SIG-M5 (cell line): ENCODE measurements around the gene IER3.
"Not testable (repeated sequence)": the region's sequence is repeated elsewhere in the genome, so short reads cannot be mapped to it uniquely, and the experiment has no call there.

Experiments used
- DNase-seq: peaks from one replicate; lab custom pipeline; 2025; lab: John Stamatoyannopoulos, UW

The IER3 gene

DNA sequence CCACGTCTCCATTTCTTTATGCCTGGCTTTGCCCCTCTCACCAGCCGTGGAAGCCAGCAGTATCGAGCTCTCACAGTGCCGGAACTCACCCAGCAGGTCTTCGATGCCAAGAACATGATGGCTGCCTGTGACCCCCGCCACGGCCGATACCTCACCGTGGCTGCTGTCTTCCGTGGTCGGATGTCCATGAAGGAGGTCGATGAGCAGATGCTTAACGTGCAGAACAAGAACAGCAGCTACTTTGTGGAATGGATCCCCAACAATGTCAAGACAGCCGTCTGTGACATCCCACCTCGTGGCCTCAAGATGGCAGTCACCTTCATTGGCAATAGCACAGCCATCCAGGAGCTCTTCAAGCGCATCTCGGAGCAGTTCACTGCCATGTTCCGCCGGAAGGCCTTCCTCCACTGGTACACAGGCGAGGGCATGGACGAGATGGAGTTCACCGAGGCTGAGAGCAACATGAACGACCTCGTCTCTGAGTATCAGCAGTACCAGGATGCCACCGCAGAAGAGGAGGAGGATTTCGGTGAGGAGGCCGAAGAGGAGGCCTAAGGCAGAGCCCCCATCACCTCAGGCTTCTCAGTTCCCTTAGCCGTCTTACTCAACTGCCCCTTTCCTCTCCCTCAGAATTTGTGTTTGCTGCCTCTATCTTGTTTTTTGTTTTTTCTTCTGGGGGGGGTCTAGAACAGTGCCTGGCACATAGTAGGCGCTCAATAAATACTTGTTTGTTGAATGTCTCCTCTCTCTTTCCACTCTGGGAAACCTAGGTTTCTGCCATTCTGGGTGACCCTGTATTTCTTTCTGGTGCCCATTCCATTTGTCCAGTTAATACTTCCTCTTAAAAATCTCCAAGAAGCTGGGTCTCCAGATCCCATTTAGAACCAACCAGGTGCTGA, 20.3 kb downstream of the IER3 start:
- DNase-seq, result not testable (repeated sequence)

DNA sequence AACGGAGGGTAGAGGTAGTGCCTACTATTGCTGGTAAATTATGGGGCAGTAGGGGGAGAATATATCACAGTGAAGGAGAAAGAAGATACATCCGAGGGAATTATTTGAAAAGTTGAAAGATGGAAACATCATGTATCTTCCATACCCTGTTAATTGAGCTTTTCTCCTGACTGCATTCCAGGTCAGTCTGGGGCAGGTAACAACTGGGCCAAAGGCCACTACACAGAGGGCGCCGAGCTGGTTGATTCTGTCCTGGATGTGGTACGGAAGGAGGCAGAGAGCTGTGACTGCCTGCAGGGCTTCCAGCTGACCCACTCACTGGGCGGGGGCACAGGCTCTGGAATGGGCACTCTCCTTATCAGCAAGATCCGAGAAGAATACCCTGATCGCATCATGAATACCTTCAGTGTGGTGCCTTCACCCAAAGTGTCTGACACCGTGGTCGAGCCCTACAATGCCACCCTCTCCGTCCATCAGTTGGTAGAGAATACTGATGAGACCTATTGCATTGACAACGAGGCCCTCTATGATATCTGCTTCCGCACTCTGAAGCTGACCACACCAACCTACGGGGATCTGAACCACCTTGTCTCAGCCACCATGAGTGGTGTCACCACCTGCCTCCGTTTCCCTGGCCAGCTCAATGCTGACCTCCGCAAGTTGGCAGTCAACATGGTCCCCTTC, 21.0 kb downstream of the IER3 start:
- DNase-seq, result not testable (repeated sequence)

DNA sequence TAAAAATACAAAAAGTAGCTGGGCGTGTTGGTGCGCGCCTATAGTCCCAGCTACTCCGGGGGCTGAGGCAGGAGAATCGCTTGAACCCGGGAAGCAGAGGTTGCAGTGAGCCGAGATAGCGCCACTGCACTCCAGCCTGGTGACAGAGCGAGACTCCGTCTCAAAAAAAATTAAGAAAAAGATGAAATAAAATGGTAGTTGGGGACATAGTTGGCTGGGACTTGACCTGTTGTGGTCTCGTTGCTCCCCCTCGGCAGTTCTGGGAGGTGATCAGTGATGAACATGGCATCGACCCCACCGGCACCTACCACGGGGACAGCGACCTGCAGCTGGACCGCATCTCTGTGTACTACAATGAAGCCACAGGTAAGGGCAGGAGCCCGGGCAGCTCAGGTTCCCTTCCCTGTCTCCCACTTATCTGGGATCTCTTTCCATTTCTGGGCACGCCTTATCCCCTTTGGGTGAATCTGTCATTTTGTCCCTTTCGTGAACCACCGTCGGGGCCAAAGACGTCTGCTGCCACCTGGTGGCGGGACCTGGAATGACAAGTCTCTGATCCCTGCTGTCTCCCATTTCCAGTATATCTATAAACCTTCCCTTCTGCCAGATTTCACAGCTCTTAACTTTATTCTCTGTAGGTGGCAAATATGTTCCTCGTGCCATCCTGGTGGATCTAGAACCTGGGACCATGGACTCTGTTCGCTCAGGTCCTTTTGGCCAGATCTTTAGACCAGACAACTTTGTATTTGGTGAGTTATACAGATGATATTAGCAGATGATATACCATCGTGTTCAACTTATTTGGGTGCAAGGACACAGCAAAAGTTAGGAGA, 21.9 kb downstream of the IER3 start:
- no peak for DNase-seq

DNA sequence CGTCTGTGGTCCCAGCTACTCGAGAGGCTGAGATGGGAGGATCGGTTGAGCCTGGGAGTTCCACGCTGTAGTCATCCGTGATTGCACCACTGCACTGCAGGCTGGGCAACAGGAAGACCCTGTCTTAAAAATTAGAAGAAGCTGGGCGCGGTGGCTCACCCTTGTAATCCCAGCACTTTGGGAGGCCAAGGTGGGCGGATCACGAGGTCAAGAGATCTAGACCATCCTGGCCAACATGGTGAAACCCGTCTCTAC, 22.4 kb downstream of the IER3 start:
- not testable (repeated sequence) for DNase-seq

DNA sequence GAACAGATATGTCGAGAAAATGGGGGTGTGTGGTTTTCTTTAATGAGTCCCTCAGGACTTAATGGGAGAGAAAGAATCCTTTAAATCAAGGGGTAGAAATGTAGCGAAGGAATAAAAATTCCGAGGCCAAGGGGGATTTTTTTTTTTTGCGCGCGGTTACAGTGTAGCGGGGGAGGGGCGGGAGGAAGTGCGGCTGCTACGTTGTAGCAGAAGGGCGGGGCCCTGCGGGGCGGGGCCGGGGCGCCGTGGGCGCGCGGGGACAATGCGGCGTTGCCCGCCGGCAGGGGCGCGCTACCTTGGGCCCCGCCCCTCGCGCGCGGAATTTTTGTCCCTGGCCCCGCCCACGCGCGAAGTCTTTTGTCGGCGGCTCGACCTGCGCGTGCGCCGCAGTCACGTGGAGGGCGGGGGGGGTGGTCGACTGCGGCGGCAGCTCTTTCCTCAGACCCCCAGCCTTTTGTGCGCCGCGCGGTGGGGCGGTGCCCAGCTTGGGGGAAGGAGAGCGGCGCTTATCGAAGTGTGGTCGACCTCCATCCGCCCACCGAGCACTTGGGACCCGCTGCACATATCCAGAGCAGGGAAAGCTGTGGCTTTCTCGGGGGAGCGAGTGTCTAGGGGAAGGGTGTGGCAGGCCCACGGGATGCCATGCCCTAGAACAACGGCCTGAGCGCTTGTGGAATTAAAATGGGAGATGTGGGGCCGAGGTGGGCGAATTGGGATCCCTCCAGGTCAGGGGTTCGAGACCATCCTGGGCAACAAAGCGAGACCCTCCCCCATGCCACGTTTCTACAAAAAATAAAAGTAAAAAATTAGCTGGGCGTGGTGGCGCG, 22.9 kb downstream of the IER3 start:
- peak; percentile 64 for DNase-seq

DNA sequence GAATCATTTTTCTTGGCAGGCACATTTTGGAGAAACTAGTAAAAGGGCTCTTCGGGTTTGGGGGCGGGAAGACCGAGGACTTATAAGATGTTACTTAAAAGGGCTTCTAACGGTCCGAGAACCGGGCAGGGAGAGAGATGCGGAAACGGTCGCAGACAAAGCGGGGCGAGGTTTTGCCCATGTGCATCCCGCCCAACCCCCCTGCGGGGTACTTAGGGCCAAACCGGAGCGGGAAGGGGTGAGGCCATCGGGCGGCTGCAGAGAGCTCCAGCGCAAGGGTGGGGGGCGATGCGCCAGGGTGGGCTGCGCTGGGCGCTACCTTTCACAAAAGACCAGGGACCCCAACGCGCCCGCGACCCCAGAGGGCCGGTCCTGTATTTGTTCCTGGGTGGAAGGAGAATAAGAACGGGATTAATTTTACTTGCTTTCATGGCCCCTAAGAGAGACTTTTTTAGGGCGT, 23.6 kb downstream of the IER3 start:
- no peak for DNase-seq

DNA sequence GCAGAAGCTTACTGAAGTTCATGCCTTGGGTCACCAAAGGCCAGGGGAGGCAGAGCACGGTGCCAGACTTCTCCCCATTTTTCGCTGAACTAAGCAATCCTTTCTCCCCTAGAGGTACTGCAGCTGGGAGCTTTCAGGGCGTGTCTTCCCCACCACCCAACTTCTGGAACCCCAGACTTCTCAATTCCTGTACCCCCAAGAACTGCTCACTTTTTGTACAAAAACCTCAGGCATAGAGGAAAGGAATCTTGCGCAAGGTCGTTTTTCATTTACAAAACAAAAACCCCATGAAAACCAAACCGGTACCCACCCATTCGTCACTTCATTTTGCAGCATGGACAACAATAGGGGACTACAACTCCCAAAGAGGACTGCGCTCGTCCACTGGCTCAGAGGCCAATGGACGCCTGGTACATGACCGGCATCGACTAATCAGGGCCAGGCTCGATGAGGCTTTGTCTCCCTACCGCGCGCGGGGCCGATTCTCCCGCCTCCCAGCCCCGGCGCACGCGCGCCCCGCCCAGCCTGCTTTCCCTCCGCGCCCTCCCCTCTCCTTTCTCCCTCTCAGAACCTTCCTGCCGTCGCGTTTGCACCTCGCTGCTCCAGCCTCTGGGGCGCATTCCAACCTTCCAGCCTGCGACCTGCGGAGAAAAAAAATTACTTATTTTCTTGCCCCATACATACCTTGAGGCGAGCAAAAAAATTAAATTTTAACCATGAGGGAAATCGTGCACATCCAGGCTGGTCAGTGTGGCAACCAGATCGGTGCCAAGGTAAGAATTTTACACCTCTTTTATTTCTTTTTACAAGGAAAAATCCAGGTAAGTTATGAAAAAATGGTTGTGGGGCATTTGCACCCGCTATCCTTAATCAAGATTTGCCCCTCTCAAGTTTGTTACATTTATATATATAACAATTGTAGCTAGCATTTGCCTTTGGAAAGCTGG, 24.3 kb downstream of the IER3 start, which contains the start of gene TUBB:
Gene TUBB, plus strand, starts transcription at position 562 of the 947 bp plus-strand sequence. Its CDS starts 155 bp downstream, at position 717.
- DNase-seq, result peak; percentile 93

DNA sequence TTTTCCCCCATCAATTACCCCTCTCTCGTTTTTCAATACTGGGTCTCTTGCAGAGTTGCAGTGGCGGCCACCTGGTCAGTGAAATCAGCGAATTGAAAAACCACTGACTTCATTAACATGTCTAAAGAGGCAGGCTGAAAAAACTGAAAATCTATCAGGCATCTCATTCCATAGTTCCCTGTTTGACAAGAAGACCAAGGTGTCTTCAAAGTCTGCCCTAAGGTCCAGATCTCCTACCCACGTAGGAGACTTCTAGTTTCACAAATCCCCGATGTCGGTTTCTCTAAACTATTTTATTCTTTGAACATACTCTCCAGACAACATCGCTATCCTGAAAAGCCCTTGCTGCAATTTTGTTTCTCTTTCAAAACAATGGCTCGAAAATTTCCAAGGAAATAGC, 25.0 kb downstream of the IER3 start:
- no peak for DNase-seq

DNA sequence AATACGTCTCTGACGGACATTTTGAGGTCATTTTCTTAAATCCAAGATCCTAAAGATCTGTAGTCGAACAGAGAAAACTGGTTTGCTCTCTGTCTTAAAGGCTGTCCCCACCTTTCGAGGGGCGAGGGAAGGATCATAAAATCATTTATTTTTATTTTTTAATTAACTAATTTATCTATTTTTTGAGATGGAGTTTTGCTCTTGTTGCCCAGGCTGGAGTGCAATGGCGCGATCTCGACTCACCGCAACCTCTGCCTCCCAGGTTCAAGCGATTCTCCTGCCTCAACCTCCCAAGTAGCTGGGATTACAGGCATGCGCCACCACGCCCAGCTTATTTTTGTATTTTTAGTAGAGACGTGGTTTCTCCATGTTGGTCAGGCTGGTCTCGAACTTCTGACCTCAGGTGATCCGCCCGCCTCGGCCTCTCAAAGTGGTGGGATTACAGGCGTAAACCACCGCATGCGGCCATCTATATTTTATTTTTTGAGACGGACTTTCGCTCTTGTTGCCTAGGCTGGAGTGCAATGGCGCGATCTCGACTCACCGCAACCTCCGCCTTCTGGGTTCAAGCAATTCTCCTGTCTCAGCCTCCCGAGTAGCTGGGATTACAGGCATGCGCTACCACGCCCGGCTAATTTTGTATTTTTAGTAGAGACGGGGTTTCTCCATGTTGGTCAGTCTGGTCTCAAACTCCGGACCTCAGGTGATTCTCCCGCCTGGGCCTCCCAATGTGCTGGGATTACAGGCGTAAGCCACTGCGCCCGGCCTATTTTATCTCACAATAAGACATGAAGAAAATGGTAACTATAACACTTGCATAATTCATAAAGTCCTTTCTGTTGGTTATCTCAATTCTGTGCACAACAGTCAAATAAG, 26.3 kb downstream of the IER3 start:
- not testable (repeated sequence) for DNase-seq

DNA sequence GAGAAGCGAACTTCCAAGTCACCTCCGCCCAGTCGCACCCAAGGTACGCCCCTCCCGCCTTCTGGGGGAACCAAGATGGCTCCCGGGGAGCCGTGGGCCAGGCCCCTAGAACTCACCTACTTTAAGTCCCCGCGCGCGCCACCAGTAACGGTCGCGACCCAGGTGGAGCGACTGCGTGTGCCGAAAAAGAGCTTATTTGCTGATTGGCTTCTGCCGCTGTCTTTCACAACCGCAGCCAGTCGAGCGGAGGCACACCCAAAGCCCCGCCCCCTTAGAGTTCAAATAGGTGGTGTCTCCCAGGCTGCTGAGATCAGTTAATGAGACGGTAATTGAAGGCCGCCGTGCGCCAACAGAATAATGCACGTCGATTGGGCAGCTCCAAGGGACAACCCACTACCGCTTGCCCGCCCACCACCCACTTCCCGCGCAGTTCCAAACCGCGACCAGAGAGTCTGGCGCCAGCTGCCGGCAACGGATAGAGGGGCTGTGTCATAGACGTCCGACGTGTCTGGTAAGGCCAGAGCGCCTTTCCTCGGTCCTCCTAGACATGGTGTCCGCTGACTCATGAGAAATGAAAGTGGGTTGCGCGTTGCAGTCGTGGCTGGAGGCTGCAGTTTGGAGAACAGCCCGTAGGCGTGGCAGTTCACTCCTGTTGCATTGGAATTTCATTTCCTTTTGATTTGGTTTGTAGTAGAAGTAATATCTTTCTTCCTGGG, 27.1 kb downstream of the IER3 start, which contains the start of gene MDC1:
Gene MDC1, minus strand, starts transcription at position 153 of the 716 bp plus-strand sequence. CDS start 2,106 bp downstream, outside the sequence.
- peak; percentile 100 for DNase-seq

DNA sequence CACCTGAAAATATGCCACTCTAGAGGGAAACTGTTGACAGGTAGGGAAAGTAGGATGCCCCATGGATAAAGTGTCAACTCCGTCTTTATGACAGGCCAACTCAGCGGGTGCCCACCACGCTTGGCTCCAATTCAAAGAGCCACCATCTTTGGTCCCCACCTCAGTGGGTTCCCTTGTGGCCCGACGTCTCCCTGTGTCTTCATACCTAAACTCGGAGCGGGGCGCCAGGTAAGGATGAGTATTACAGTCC, 27.5 kb downstream of the IER3 start:
- no peak for DNase-seq

DNA sequence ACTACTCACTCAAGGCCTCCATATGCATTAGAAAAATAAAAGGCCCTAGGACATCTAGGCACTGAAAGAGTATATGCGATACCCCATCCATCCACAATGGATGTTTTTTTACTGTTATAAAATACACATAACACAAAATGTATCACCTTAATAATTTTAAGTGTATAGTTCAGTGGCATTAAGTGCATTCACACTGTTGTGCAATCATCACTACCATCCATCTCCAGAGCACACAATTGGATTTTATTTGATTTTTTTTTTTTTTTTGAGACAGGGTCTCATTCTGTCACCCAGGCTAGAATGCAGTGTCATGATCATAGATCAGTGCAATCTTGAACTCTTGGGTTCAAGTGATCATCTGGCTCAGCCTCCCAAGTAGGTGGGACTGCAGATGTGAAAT, 30.1 kb downstream of the IER3 start:
- DNase-seq, result no peak

DNA sequence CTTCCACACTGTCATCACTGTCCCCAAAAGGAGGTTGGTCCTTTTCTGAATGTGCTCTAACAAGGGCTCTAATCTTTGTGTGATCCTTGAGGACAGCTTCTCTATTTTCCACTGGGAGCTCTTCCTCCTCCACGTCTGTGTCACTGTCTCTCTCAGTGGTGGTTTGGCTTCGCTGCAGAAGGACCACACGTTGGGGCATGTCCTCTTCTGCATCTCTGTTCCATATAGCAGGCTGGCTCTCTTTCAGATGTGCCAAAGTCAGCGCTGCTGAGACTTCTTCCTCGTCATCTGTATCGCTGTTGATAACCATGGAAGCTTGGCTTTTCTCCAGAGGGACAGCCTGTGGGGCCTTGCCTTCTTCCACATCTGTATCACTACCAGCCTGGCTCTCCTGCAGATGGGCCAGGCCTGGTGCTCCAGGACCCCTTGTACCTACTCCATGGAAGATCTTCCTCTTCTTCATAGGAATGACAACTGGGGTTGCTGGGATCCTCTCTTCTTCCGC, 31.9 kb downstream of the IER3 start:
- DNase-seq, result no peak

DNA sequence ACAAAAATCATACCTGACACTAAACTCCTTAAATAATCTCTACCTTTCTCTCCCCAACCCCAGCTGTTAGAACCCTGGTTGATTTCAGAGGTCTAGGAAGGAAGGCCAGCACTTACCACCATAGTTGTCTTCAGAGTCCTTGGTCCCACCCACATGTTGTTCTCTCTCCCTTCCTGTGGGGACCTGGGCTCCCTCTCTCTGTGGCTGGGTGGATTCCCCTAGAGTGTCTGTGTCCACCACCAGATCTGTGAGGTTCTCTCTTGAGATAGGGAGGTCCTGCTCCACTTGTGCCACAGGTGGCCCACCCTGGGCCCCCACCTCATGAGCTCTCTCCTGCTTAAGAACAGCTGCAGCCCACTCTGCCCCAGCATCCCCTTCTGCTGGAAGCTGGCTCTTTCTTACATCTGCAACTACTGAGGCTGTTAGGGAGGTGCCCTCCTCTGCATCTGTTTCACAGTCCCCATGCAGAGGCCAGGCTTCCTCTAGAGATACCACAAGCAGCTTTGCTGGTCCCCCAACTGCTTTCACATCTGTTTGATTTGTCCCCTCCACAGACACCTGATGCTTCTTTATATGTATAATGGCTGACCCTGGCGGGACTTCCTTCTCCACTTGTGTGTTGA, 32.5 kb downstream of the IER3 start:
- no peak for DNase-seq

DNA sequence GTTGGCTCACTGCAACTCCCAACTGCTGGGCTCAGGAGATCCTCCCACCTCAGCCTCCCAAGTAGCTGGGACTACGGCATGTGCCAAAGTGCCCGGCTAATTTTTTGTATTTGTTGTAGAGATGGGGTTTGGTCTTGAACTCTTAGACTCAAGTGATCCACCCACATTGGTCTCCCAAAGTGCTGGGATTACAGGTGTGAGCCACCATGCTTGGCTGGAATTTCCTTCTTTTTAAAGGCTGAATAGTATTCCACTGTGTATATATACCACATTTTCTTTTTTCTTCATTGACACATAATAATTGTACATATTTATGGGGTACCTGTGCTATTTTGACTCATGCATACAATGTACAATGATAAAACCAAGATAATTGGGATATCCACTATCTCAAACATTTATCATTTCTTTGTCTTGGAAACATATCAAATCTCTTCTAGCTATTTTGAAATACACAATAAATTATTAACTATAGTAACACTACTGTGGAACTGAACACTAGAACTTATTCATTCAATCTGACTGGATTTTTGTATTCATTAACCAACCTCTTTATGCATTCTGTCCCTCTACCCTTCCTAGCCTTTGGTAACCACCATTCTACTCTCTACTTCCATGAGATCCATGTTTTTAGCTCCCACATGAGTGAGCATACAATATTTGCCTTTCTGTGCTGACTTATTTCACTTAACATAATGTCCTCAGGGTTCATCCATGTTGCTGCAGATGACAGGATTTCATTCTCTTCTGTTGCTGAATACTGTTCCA, 35.1 kb downstream of the IER3 start:
- DNase-seq, result no peak

DNA sequence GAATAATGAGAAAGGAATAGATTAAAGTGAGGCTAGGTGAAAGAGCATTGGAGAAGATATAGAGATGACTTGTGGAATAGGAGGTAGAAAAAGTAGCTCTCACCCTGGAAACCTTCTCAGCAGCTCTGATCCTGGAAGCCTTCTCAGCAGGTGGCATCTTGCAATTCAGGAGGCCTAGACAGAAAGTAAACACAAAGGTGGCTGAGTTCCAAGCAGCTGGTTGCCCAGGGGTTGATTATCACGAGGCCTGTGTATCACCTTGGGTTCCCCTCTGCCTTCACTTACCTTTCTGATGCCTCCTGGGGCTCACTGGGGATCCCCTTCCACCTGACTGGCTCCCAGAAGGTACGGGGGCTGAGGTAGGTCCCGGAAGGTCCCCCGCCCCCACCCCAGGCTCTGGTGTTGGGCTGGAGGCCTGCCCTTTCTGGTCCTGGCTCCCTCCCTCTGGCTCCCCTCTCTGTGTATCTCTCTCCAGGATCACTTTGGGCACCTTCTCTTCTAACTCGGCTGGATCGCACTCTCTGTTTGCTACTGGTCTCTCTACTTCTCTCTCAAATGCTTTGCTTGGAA, 37.0 kb downstream of the IER3 start:
- no peak for DNase-seq

DNA sequence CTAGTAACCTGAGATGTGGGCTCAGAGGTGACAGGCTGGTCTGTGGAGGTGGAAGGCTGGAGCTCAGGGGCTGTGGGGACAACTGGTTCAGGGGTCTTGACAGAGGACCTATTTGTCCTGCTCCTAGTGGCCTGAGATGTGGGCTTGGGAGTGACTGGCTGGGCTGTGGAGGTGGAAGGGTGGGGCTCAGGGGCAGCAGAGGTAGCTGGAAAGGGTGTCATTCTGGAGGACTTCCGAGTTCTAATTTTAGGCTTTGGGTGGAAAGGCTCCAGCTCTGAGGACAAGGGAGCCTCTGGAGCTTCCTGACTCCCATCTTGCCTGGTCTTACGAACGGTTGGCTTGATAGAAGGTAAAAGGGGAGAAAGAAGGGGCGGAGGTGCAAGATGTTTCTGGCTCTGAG, 38.7 kb downstream of the IER3 start:
- no peak for DNase-seq
